NCI-H2171 treated with DMSO at 0.1 percent for 48 hours (cell line): ENCODE measurements around the gene TLK1.
A peak's percentile ranks its signal among the peaks of the same experiment; 100 is the strongest.

Experiments used
- DNase-seq: peaks from one replicate; lab custom pipeline; 2025; lab: John Stamatoyannopoulos, UW

The TLK1 gene

DNA sequence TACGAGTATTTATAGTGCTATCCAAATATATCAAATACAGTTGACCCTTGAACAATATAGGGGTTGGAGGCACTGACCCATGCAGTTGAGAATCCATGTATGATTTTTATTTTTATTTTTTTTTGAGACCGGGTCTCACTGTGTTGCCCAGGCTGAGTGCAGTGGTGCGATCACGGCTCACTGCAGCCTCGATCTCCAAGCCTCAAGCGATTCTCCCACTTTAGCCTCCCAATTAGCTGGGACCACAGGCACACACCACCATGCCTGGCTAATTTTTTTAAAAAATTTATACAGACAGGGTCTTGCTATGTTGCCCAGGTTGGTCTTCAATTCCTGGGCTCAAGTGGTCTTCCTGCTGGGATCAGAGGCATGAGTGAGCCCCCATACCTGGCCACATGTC lies 161.0 kb downstream of the TLK1 start:
- no peak for DNase-seq

- DNase-seq, result no peak
Observed at GRCh38 chr2:170997893-170998597, 162.6 kb downstream of the TLK1 start.

DNA sequence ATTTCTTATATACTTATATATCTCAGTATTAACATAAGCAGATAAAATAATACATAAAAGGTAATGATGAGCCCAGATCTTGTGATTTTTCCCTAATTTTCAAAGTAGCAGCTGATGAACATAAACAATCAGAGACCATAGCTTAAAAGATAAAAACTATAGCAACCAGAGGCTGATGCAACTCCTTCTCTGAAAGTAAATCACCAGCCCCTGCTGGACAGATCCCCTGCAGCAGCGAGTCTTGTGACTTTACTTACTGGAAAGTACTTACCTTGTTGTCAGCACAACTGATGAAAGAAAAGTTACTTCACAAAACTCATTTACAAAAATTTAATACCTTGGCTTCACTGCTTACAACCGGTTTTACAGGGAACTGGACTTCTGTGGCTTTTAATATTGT lies 164.4 kb downstream of the TLK1 start:
- DNase-seq, result no peak

DNA sequence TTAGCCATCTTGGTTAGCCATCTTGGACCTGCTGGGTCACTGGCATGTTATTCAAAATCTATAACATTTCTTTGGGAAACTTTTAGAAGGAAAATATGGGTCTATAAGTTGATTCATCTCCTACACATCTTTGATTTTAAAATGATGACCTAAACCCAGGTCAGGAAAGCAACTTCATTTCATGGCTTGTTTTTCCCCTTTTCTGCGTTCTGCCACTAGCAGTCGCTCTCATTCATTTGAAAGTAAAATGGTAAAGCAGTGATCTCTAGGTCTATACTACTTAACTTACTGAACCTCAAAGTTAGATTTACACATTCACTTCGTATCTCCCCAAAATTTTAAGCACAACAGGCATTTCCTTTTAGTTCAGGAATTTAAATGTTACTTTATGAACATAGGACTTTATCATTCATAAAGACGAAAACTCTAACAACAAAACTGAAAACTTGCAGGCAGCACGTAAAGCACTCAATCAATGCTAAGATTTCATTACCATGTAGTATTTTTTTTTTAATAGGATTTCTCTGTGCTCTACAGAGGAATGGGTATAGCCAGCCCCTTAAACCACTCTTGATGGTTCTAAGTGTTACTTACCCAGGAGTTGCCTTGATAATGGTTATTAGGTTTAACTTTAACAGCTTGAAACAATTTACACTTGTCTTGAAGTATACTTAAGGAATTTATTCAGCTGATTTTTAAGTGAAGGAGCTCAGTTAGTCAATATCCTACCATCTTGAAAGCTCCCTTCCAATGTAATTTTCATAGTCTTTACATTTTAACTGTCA lies 169.1 kb downstream of the TLK1 start:
- no peak for DNase-seq

DNA sequence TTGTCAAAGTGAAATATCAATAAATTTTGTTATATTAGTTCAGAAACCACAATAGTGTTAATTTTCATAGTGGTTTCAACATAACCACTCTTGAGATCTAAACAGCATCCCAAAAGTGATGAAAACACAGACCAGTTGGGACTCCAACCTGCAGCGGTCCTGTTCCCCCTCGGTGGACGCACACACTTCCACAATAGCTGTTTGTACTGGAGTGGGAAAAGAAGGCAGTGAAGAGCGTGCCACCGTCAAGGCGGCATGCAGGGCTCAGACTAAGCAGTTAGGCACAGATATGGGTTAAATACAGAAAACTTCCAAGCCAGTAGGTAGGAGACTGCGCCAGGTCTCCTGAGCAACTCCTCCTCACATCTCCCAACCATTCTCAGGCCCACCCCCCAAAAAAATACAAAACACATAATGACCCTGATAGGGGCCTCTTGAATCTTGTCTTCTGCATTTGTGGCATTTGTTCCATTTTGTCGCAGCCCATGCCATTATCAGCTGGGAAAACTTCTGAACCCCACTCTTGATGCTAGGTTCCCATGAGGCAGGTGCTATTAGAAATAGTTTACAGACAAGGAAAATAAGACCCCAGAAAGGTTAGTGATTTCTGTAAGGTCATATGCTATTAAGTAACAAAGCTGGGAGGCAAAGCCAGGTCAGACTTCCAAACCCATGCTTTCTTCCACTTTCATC lies 174.0 kb downstream of the TLK1 start:
- DNase-seq, result no peak

DNA sequence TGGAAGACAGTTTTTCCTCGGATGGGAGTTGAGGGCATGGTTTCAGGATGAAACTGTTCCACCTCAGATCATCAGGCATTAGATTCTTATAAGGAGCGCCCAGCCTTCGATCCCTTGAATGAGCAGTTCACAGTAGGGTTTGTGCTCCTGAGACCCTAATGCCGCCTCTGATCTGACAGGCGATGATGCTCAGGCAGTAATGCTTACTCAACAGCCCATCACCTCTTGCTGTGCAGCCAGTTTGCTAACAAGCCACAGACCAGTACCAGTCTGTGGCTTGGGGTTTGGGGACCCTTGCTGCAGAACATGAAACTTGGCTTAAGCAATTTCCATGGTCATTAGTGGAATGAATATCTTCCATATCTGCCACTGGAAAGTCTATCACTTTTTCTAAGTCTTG lies 175.3 kb downstream of the TLK1 start:
- no peak for DNase-seq

- no peak for DNase-seq
Observed at GRCh38 chr2:170984079-170984478, 176.6 kb downstream of the TLK1 start.

- DNase-seq, result no peak
Observed at GRCh38 chr2:170975943-170976270, 184.8 kb downstream of the TLK1 start.

- no peak for DNase-seq
Observed at GRCh38 chr2:170975127-170975942, 185.4 kb downstream of the TLK1 start.

DNA sequence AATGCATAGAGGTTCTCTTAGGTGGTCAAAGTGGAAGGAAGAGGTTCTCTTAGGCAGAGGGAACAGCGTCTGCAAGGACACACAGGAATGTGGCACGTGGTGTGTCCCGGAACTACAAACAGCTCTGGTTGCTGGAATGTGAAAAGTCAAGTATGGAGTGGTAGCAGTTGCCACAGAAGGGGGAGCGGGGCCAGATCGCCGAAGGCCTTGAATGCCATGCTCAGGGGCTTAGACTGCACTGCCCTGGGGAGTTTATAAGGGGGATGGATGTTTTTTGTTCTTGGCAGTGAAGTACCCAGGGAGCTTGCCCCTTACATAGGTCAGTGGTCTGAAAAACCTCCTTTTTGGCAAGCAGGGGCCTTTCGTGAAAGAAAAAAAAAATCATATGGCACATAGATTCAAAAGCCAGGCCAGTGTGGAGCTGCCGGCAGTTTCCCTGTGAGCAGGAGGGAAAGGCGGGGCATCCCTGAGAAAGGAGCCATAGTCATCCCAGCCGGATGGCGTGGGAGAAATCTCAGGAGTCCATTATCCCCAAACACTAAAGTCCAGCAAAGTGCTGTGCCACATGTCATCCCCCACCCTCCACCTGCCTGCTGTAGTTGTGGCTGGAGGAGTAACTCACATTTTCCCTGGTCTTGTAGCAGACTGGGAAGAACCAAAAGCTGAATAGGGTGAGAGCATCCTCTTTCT lies 186.2 kb downstream of the TLK1 start:
- no peak for DNase-seq

- DNase-seq, result peak; percentile 87
Observed at GRCh38 chr2:170973492-170974303, 187.0 kb downstream of the TLK1 start.

- DNase-seq, result no peak
Observed at GRCh38 chr2:170973225-170973491, 187.5 kb downstream of the TLK1 start.

GRCh38 chr2:170972296-170973224 lies 188.1 kb downstream of the TLK1 start:
- peak; percentile 37 for DNase-seq

GRCh38 chr2:170971071-170971470 lies 189.6 kb downstream of the TLK1 start:
- no peak for DNase-seq

- peak; percentile 10 for DNase-seq
Observed at GRCh38 chr2:170969872-170970496, 190.7 kb downstream of the TLK1 start.

GRCh38 chr2:170969030-170969429 lies 191.7 kb downstream of the TLK1 start:
- no peak for DNase-seq

DNA sequence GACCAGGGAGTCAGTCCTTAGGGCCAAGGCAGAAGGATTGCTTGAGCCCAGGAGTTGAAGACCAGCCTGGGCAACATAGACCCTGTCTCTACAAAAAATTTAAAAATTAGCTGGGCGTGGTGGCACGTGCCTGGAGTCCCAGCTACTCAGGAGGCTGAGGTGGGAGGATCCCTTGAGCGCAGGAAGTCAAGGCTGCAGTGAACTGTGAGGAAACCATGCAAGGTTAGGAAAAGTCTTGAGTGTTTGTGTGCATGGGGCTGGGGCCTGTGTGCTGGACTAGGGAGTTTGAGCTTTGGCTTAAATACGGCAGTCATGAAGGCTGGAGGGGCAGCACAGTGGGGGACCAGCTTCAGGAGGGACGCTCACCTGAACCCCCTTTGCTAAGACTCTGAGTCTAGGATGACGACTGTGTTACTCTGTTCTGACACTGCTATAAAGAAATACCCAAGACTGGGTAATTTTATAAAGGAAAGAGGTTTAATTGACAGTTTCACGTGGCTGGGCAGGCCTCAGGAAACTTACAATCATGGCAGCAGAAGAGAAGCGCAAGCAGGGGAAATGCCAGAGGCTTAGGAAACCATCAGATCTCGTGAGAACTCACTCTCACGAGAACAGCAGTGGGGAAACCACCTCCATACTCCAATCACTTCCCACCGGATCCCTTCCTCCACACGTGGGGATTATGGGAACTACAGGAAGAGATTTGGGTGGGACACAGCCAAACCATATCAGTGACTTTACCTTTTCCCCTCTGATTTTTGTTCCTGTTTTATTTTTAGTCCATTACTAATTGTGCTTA lies 192.3 kb downstream of the TLK1 start:
- DNase-seq, result no peak

DNA sequence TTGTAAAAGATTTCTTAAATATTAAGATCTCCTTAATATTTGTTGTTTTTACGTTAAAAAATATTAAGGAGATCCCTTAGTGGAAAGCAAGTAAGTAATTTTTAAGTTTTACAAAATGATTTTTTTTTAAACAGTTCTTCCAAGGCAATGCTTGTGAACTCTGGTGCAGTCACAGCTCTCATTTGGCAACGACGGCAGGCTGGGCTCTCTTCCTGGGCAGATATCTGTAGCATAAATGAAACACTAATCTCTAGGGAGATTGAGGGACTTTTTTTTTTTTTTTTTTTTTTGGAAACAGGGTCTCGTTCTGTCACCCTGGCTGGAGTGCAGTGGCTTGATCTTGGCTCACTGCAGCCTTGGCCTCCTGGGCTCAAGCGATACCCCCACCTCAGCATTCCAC lies 193.1 kb downstream of the TLK1 start:
- DNase-seq, result no peak
